HepG2 (cell line): ENCODE data around the gene APIP. TPM values are rescaled to one million over a fixed set of nuclear protein-coding genes. Genes with fewer than 3 reads are reported as not detected.

ENCODE experiments used
- CBFB ChIP-seq: sonication (generic); formaldehyde crosslinking; IDR thresholded peaks from 2 replicates; pipeline ENCODE4 v1.4.0; 2020; ENCODE audit warnings: missing genetic modification reagents
- CEBPB ChIP-seq: IDR thresholded peaks from 2 replicates; pipeline ENCODE4 v1.6.1; 2011; ENCODE audit warnings: low read depth, low read length, improper control_type of control experiment, borderline replicate concordance
- GATA4 ChIP-seq: sonication (generic); IDR thresholded peaks from 2 replicates; pipeline ENCODE4 v1.6.1; 2016; ENCODE audit warnings: antibody characterized with exemption, low read depth, borderline replicate concordance
- JDP2 ChIP-seq: sonication (generic); formaldehyde crosslinking; IDR thresholded peaks from 2 replicates; pipeline ENCODE4 v1.8.1; 2022; ENCODE audit warnings: missing genetic modification reagents, borderline replicate concordance
- KLF12 ChIP-seq: sonication (generic); formaldehyde crosslinking; IDR thresholded peaks from 2 replicates; pipeline ENCODE4 v1.4.0; 2020; ENCODE audit warnings: missing genetic modification reagents, borderline replicate concordance
- MXI1 ChIP-seq: IDR thresholded peaks from 3 replicates; pipeline ENCODE4 v1.6.1; 2012; ENCODE audit warnings: low read depth, low read length, inconsistent platforms, borderline replicate concordance
- NR2F1 ChIP-seq, 2 experiments: fragments of 450-650 bp in 1 of 2; formaldehyde crosslinking in 1 of 2; IDR thresholded peaks; 2 replicates each; pipeline versions ENCODE4 v1.5.0 to v1.6.1; 2016 to 2020; ENCODE audit warnings: mild to moderate bottlenecking in 1 of 2, missing compliant biosample characterization in 1 of 2, missing genetic modification reagents in 1 of 2, moderate library complexity in 1 of 2
- PAF1 ChIP-seq: IDR thresholded peaks from 2 replicates; pipeline ENCODE4 v1.6.1; 2016; ENCODE audit warnings: missing genetic modification reagents, missing compliant biosample characterization
- REXO4 ChIP-seq: sonication (generic); formaldehyde crosslinking; IDR thresholded peaks from 2 replicates; pipeline ENCODE4 v1.8.0; 2022; ENCODE audit warnings: missing genetic modification reagents, mild to moderate bottlenecking, borderline replicate concordance
- SMAD1 ChIP-seq: sonication (generic); formaldehyde crosslinking; IDR thresholded peaks from 2 replicates; pipeline ENCODE4 v1.4.0; 2020; ENCODE audit warnings: missing genetic modification reagents, low read depth, mild to moderate bottlenecking, borderline replicate concordance
- SP5 ChIP-seq: IDR thresholded peaks from 2 replicates; pipeline ENCODE4 v1.6.1; 2016; ENCODE audit warnings: low read depth, borderline replicate concordance
- STAT5B ChIP-seq: sonication (generic); formaldehyde crosslinking; IDR thresholded peaks from 2 replicates; pipeline ENCODE4 v1.4.0; 2020; ENCODE audit warnings: missing genetic modification reagents
- TFE3 ChIP-seq: IDR thresholded peaks from 2 replicates; pipeline ENCODE4 v1.6.1; 2016
- U2AF1 ChIP-seq: fragments of 200-400 bp; formaldehyde crosslinking; optimal IDR thresholded peaks from 2 replicates; pipeline ENCODE3; 2017; ENCODE audit warnings: mild to moderate bottlenecking, low read depth, low read length
- ZNF256 ChIP-seq: sonication (generic); formaldehyde crosslinking; conservative IDR thresholded peaks from 2 replicates; pipeline ENCODE4 v1.4.0; 2020; ENCODE audit warnings: missing genetic modification reagents
- ZNF296 ChIP-seq: sonication (generic); formaldehyde crosslinking; conservative IDR thresholded peaks from 2 replicates; pipeline ENCODE4 v1.5.0; 2020; ENCODE audit warnings: mild to moderate bottlenecking, missing genetic modification reagents
- ZNF337 ChIP-seq: sonication (generic); formaldehyde crosslinking; IDR thresholded peaks from 2 replicates; pipeline ENCODE4 v1.5.1; 2020; ENCODE audit warnings: missing genetic modification reagents, low read depth, mild to moderate bottlenecking, borderline replicate concordance
- ZNF383 ChIP-seq: sonication (generic); formaldehyde crosslinking; IDR thresholded peaks from 2 replicates; pipeline ENCODE4 v1.4.0; 2020; ENCODE audit warnings: missing genetic modification reagents, mild to moderate bottlenecking, borderline replicate concordance
- ZNF430 ChIP-seq: sonication (generic); formaldehyde crosslinking; IDR thresholded peaks from 2 replicates; pipeline ENCODE4 v1.9.0; 2021; ENCODE audit warnings: mild to moderate bottlenecking, missing genetic modification reagents
- ZNF546 ChIP-seq: sonication (generic); formaldehyde crosslinking; conservative IDR thresholded peaks from 2 replicates; pipeline ENCODE4 v1.8.1; 2023; ENCODE audit warnings: mild to moderate bottlenecking, missing genetic modification reagents
- ZNF766 ChIP-seq: sonication (generic); formaldehyde crosslinking; IDR thresholded peaks from 2 replicates; pipeline ENCODE4 v1.5.0; 2020; ENCODE audit warnings: missing genetic modification reagents, borderline replicate concordance
- polyA plus RNA-seq, 8 experiments: library from polyadenylated mRNA; depleted of rRNA in 3 of 8; stranded (reverse) in 7 of 8; unstranded in 1 of 8; fragments of >200 nt; fragmentation: Illumina TruSeq in 4 of 8; extraction: Trizol in 4 of 8; gene quantifications; 2 replicates each; pipeline versions ENCODE4 v1.2.1 to v1.2.3, GENCODE V29; 2011 to 2016; ENCODE audit warnings: low read depth in 4 of 8, missing spikeins in 1 of 8, mixed read lengths in 1 of 8; ENCODE audit not compliant: insufficient read depth in 1 of 8
- total RNA-seq, 5 experiments: library from RNA; depleted of rRNA; stranded (reverse); fragments of >200 nt; fragmentation: Illumina TruSeq; extraction: Trizol; gene quantifications; 2 replicates each; pipeline ENCODE4 v1.2.3, GENCODE V29; 2016; ENCODE audit warnings: low read depth in 1 of 5
- TF ChIP-seq, protein P1 (sequence below): sonication (generic); formaldehyde crosslinking; IDR thresholded peaks from 2 replicates; pipeline ENCODE4 v1.5.1; 2020; ENCODE audit warnings: mild to moderate bottlenecking, missing genetic modification reagents, moderate library complexity

APIP gene
- total and polyA plus RNA-seq, 2 of the 13 experiments (the other 11 are each of a cell fraction or from before 2014, with no cell fraction given), result 16.9 to 31.0 TPM

GRCh38 chr11:34916015-34916842 is at the start of gene APIP, which contains the start of gene PDHX (continued):
- TF ChIP-seq CBFB (0 out of 2 replicates have a peak, but pooled peaks have one; percentile 42), REXO4 (CRISPR knock-in tag) (no peak), ZNF337 (CRISPR knock-in tag) (no peak), SP5 (peak; percentile 49), ZNF766 (CRISPR knock-in tag) (peak; percentile 66; the same call in 1 of the 2 replicates), ZNF383 (CRISPR knock-in tag) (no peak), MXI1 (peak; percentile 27; the same call in 1 of the 3 replicates), TFE3 (CRISPR knock-in tag) (peak; percentile 33; the same call in 1 of the 2 replicates), JDP2 (CRISPR knock-in tag) (no peak), STAT5B (no peak; the same call in 1 of the 2 replicates), ZNF256 (CRISPR knock-in tag) (no peak), PAF1 (no peak), ZNF430 (CRISPR knock-in tag) (peak; percentile 55; the same call in 1 of the 2 replicates), SMAD1 (CRISPR knock-in tag) (no peak), ZNF546 (CRISPR knock-in tag) (peak; percentile 92), GATA4 (0 out of 2 replicates have a peak, but pooled peaks have one; percentile 44), NR2F1 (CRISPR knock-in tag; IDR thresholded peaks at IDR 0.05) (no peak), CEBPB (no peak), ZNF296 (CRISPR knock-in tag) (no peak), U2AF1 (no peak), KLF12 (CRISPR knock-in tag) (peak; percentile 90; the same call in 1 of the 2 replicates)
- TF ChIP-seq, protein P1, sequence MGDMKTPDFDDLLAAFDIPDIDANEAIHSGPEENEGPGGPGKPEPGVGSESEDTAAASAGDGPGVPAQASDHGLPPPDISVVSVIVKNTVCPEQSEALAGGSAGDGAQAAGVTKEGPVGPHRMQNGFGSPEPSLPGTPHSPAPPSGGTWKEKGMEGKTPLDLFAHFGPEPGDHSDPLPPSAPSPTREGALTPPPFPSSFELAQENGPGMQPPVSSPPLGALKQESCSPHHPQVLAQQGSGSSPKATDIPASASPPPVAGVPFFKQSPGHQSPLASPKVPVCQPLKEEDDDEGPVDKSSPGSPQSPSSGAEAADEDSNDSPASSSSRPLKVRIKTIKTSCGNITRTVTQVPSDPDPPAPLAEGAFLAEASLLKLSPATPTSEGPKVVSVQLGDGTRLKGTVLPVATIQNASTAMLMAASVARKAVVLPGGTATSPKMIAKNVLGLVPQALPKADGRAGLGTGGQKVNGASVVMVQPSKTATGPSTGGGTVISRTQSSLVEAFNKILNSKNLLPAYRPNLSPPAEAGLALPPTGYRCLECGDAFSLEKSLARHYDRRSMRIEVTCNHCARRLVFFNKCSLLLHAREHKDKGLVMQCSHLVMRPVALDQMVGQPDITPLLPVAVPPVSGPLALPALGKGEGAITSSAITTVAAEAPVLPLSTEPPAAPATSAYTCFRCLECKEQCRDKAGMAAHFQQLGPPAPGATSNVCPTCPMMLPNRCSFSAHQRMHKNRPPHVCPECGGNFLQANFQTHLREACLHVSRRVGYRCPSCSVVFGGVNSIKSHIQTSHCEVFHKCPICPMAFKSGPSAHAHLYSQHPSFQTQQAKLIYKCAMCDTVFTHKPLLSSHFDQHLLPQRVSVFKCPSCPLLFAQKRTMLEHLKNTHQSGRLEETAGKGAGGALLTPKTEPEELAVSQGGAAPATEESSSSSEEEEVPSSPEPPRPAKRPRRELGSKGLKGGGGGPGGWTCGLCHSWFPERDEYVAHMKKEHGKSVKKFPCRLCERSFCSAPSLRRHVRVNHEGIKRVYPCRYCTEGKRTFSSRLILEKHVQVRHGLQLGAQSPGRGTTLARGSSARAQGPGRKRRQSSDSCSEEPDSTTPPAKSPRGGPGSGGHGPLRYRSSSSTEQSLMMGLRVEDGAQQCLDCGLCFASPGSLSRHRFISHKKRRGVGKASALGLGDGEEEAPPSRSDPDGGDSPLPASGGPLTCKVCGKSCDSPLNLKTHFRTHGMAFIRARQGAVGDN, result peak; percentile 94
